Ectodermal cell (in vitro differentiated cells): Measurements from ENCODE around the gene MAGI1.

Experiments
- H3K27ac ChIP-seq: 2 replicates; pipeline ENCODE4 v1.7.0; 2013; ENCODE audit warnings: mild to moderate bottlenecking, low read depth, low read length; ENCODE audit not compliant: insufficient read depth, poor library complexity, severe bottlenecking
- H3K27me3 ChIP-seq: 2 replicates; pipeline ENCODE4 v1.7.0; 2013; ENCODE audit warnings: mild to moderate bottlenecking, low read length; ENCODE audit not compliant: insufficient read depth, control insufficient read depth, poor library complexity, severe bottlenecking
- H3K36me3 ChIP-seq: one replicate; pipeline ENCODE4 v1.7.0; 2013; ENCODE audit warnings: low read length; ENCODE audit not compliant: control insufficient read depth, insufficient read depth
- H3K4me1 ChIP-seq: one replicate; pipeline ENCODE4 v1.7.0; 2013; ENCODE audit warnings: low read length; ENCODE audit not compliant: control insufficient read depth, insufficient read depth
- H3K4me3 ChIP-seq: 2 replicates; pipeline ENCODE4 v1.7.0; 2013; ENCODE audit warnings: low read depth, low read length, control low read depth; ENCODE audit not compliant: insufficient read depth
- H3K9me3 ChIP-seq: 2 replicates; pipeline ENCODE4 v1.7.0; 2013; ENCODE audit warnings: mild to moderate bottlenecking, low read length, moderate library complexity; ENCODE audit not compliant: control insufficient read depth
- WGBS, 2 experiments: methylation state at CpG; one replicate each; pipeline ENCODE4 v1.1.7; 2013; ENCODE audit warnings: missing lambda C conversion rate in 2 of 2; 5-methylcytosine and 5-hydroxymethylcytosine counted together

The MAGI1 gene

GRCh38 chr3:65796676-65797075 lies 242.0 kb downstream of the MAGI1 start:
- no peak overlapping the region for H3K4me3 ChIP-seq
- no peaks in the 10 kb centered on the region for H3K27me3 ChIP-seq
- H3K27ac ChIP-seq, result no peak overlapping the region
- peaks cover 5% of the 10 kb centered on the region for H3K4me1 ChIP-seq
- no peaks in the 10 kb centered on the region for H3K36me3 ChIP-seq
- WGBS, 2 experiments, result 91 to 93% methylated on average over 4 of the region's 4 CpGs
- H3K9me3 ChIP-seq, result no peaks in the 10 kb centered on the region

GRCh38 chr3:65795166-65795565 lies 243.6 kb downstream of the MAGI1 start:
- WGBS, 2 experiments, result 96 to 100% methylated on average over 2 of the region's 2 CpGs
- no peak overlapping the region for H3K4me3 ChIP-seq
- no peaks in the 10 kb centered on the region for H3K36me3 ChIP-seq
- H3K27ac ChIP-seq, result no peak overlapping the region
- no peaks in the 10 kb centered on the region for H3K9me3 ChIP-seq
- no peaks in the 10 kb centered on the region for H3K27me3 ChIP-seq
- peaks cover 5% of the 10 kb centered on the region for H3K4me1 ChIP-seq

- Histone ChIP-seq H3K27ac (no peak overlapping the region), H3K9me3 (no peaks in the 10 kb centered on the region), H3K4me1 (peaks cover 5% of the 10 kb centered on the region), H3K36me3 (no peaks in the 10 kb centered on the region), H3K27me3 (no peaks in the 10 kb centered on the region), H3K4me3 (no peak overlapping the region)
- WGBS, 2 experiments, result 93 to 94% methylated on average over 8 of the region's 8 CpGs
Measured at GRCh38 chr3:65793495-65794200, 245.1 kb downstream of the MAGI1 start.

- 98 to 100% methylated on average over 2 of the region's 2 CpGs for WGBS, 2 experiments
- Histone ChIP-seq H3K27me3 (no peaks in the 10 kb centered on the region), H3K4me3 (no peak overlapping the region), H3K27ac (no peak overlapping the region), H3K36me3 (no peaks in the 10 kb centered on the region), H3K9me3 (no peaks in the 10 kb centered on the region), H3K4me1 (no peaks in the 10 kb centered on the region)
Measured at GRCh38 chr3:65788461-65788860, 250.3 kb downstream of the MAGI1 start.

GRCh38 chr3:65787827-65788226 lies 250.9 kb downstream of the MAGI1 start:
- Histone ChIP-seq H3K4me1 (no peaks in the 10 kb centered on the region), H3K36me3 (no peaks in the 10 kb centered on the region), H3K9me3 (no peaks in the 10 kb centered on the region), H3K27ac (no peak overlapping the region), H3K27me3 (no peaks in the 10 kb centered on the region), H3K4me3 (no peak overlapping the region)
- 94 to 99% methylated on average over 2 of the region's 2 CpGs for WGBS, 2 experiments

GRCh38 chr3:65787340-65787739 lies 251.4 kb downstream of the MAGI1 start:
- Histone ChIP-seq H3K4me3 (no peak overlapping the region), H3K4me1 (no peaks in the 10 kb centered on the region), H3K9me3 (no peaks in the 10 kb centered on the region), H3K27me3 (no peaks in the 10 kb centered on the region), H3K27ac (no peak overlapping the region), H3K36me3 (no peaks in the 10 kb centered on the region)
- WGBS, 2 experiments, result 92 to 96% methylated on average over 5 of the region's 5 CpGs

GRCh38 chr3:65786890-65787289 lies 251.8 kb downstream of the MAGI1 start:
- no peaks in the 10 kb centered on the region for H3K27me3 ChIP-seq
- H3K9me3 ChIP-seq, result no peaks in the 10 kb centered on the region
- WGBS, 2 experiments, result 93 to 96% methylated on average over 3 of the region's 3 CpGs
- H3K4me1 ChIP-seq, result no peaks in the 10 kb centered on the region
- no peak overlapping the region for H3K27ac ChIP-seq
- no peak overlapping the region for H3K4me3 ChIP-seq
- H3K36me3 ChIP-seq, result no peaks in the 10 kb centered on the region

- Histone ChIP-seq H3K27ac (no peak overlapping the region), H3K4me3 (no peak overlapping the region), H3K36me3 (no peaks in the 10 kb centered on the region), H3K9me3 (no peaks in the 10 kb centered on the region), H3K27me3 (no peaks in the 10 kb centered on the region), H3K4me1 (no peaks in the 10 kb centered on the region)
- WGBS, 2 experiments, result 44% methylated on average over 5 of the region's 6 CpGs; no CpG with 5 or more reads in 1 of the 2 experiments
Measured at GRCh38 chr3:65785065-65785645, 253.6 kb downstream of the MAGI1 start.

- WGBS, 2 experiments, result 79 to 89% methylated on average over 3 of the region's 3 CpGs
- H3K36me3 ChIP-seq, result no peaks in the 10 kb centered on the region
- no peaks in the 10 kb centered on the region for H3K9me3 ChIP-seq
- H3K4me3 ChIP-seq, result no peak overlapping the region
- no peaks in the 10 kb centered on the region for H3K4me1 ChIP-seq
- no peaks in the 10 kb centered on the region for H3K27me3 ChIP-seq
- H3K27ac ChIP-seq, result no peak overlapping the region
Measured at GRCh38 chr3:65783117-65783516, 255.6 kb downstream of the MAGI1 start.

GRCh38 chr3:65781594-65781993 lies 257.1 kb downstream of the MAGI1 start:
- Histone ChIP-seq H3K4me1 (no peaks in the 10 kb centered on the region), H3K27me3 (no peaks in the 10 kb centered on the region), H3K36me3 (no peaks in the 10 kb centered on the region), H3K27ac (no peak overlapping the region), H3K9me3 (no peaks in the 10 kb centered on the region), H3K4me3 (no peak overlapping the region)
- 89 to 94% methylated on average over 5 of the region's 5 CpGs for WGBS, 2 experiments
